ENCODE measurements around the gene CDK17. TPM values are rescaled to one million over a fixed set of nuclear protein-coding genes. Genes with fewer than 3 reads are reported as not detected.

The CDK17 gene
- total and polyA plus RNA-seq, 2 donors (not counting 1 experiment from before 2014, with no cell fraction given): 15.6 to 87.8 TPM

DNA sequence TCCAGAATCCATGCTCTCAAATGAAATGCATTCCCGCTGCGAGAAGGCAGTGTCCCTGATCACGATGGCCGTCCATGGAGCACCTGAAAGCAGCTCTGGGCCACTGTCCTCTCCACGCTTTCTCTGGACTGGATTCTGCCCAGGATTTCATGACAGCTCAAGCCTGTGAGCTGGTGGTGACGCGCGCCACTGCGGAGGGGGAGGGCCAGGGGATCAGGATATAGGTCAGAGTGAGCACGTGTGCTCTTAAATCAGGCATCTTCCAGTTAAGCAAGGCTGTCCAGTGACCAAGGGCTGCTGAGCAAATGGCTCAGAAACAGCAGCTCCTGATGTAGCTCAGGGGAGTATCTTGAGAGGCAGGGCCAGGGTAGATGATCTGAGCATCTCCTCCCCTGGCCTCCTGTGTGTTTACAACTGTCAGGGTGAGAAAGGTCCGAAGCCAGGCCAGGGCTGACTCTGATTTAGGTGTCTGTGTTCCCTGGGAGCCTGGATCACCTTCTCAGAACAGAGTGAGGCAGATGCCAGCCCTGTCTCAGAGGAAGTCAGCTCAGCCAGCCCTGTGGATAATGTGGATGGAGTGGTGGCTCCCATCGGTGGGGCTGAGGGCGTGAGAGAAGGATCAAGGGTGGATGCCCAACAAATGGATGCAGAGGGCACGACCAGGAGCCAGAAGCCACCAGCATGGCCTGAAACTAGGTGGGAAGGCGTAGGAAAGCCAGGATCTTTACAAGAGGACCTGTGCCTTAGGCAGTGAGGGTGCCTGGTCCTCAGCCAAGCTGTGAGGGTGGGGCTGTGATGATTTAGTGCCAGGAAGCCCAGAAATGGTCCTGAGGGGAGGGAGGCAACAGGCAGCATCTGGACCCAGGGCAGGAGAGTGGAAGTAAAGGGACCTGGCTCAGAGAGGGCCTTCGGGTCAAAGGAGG, 150.8 kb downstream of the CDK17 start:
- Histone ChIP-seq H2AFZ (ENCODE audit: insufficient read depth, low read depth, low read length, poor library complexity, severe bottlenecking) (no peak overlapping the region), H3K4me1 (ENCODE audit: control insufficient read depth in 2 of 2, insufficient read depth in 2 of 2, low read length in 2 of 2) (no peaks in the 10 kb centered on the region), H3K27me3 (replicated peaks in 1 of 4; ENCODE audit: control extremely low read depth in 1 of 4, control insufficient read depth in 3 of 4, insufficient read depth in 4 of 4, low read length in 3 of 4) (no peaks in the 10 kb centered on the region), H3K4me3 (ENCODE audit: control extremely low read depth in 1 of 5, extremely low read depth in 1 of 5, insufficient read depth in 1 of 5, low read depth in 2 of 5, low read length in 4 of 5) (no peak overlapping the region), H3K36me3 (replicated peaks in 1 of 2; ENCODE audit: control extremely low read depth in 1 of 2, control insufficient read depth in 1 of 2, extremely low read depth in 1 of 2, insufficient read depth in 2 of 2, low read length in 1 of 2) (peaks cover 0 to 81% of the 10 kb centered on the region in 2 experiments), H3K9ac (ENCODE audit: low read length) (no peak overlapping the region), H3K79me2 (ENCODE audit: control insufficient read depth, insufficient read depth, low read length) (peaks cover 88% of the 10 kb centered on the region), H3K27ac (ENCODE audit: low read length in 2 of 2) (no peak overlapping the region), H3K9me3 (ENCODE audit: control extremely low read depth in 1 of 3, control insufficient read depth in 2 of 3, insufficient read depth in 1 of 3, low read length in 2 of 3) (no peaks in the 10 kb centered on the region), H4K20me1 (ENCODE audit: control insufficient read depth, insufficient read depth, low read length, poor library complexity, severe bottlenecking) (peaks cover 52% of the 10 kb centered on the region), H3K4me2 (replicated peaks; ENCODE audit: low read depth, low read length, poor library complexity, severe bottlenecking) (no peak overlapping the region)
- ChIA-PET POLR2A (no interaction called here), CTCF (no interaction called here)
- no peak for TF ChIP-seq EZH2 (IDR thresholded peaks at IDR 0.05; ENCODE audit: borderline replicate concordance, insufficient read depth, low read depth, low read length, poor library complexity, severe bottlenecking)
- TF ChIP-seq, protein P1, sequence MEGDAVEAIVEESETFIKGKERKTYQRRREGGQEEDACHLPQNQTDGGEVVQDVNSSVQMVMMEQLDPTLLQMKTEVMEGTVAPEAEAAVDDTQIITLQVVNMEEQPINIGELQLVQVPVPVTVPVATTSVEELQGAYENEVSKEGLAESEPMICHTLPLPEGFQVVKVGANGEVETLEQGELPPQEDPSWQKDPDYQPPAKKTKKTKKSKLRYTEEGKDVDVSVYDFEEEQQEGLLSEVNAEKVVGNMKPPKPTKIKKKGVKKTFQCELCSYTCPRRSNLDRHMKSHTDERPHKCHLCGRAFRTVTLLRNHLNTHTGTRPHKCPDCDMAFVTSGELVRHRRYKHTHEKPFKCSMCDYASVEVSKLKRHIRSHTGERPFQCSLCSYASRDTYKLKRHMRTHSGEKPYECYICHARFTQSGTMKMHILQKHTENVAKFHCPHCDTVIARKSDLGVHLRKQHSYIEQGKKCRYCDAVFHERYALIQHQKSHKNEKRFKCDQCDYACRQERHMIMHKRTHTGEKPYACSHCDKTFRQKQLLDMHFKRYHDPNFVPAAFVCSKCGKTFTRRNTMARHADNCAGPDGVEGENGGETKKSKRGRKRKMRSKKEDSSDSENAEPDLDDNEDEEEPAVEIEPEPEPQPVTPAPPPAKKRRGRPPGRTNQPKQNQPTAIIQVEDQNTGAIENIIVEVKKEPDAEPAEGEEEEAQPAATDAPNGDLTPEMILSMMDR (IDR thresholded peaks at IDR 0.05): no peak
- ATAC-seq (ENCODE audit: low read depth) (no peak), DNase-seq (no peak)
- peak overlapping the region; percentile 81 for H3K27ac Mint-ChIP-seq
- peaks cover 15% of the 10 kb centered on the region for H3K4me1 Mint-ChIP-seq
- WGBS (ENCODE audit: insufficient coverage): 93% methylated on average over 16 of the region's 16 CpGs
- no peaks in the 10 kb centered on the region for H3K27me3 Mint-ChIP-seq
- no peak overlapping the region for H3K4me3 Mint-ChIP-seq
- no peaks in the 10 kb centered on the region for H3K9me3 Mint-ChIP-seq (ENCODE audit: insufficient read depth)
- intact Hi-C loops (cut with micrococcal nuclease): no loop called here

Data from B cell (primary cell).